H1 (cell line): ENCODE measurements around the gene GDF15. TPM values are rescaled to one million over a fixed set of nuclear protein-coding genes. Genes with fewer than 3 reads are reported as not detected.

Experiments
- CTCF ChIA-PET: fragments of 300-600 bp; sonication (Branson Sonifier 250); formaldehyde crosslinking; loops from one replicate; lab custom pipeline; 2021; ENCODE audit not compliant: partially characterized antibody; lab: Charles Lee
- POLR2A ChIA-PET: fragments of 300-600 bp; sonication (Branson Sonifier 250); formaldehyde crosslinking; loops from one replicate; lab custom pipeline; 2021; ENCODE audit warnings: inconsistent platforms; ENCODE audit not compliant: partially characterized antibody; lab: Charles Lee
- DNase-seq, 2 experiments: peaks; one replicate each; pipeline versions ENCODE4 v3.0.0 to v3.0.0-alpha.2; 2010 to 2022; ENCODE audit warnings: low spot score in 2 of 2, low read depth in 1 of 2, mixed read lengths in 1 of 2
- FAIRE-seq: peaks from 2 replicates; lab custom pipeline; 2011; peaks lifted over from hg19 to GRCh38; lab: Jason Lieb, UNC
- H2AFZ ChIP-seq: 2 replicates; pipeline ENCODE4 v1.8.1; 2012; ENCODE audit warnings: low read length, inconsistent platforms
- H2AK5ac ChIP-seq: 2 replicates; pipeline ENCODE4 v1.6.1; 2013; ENCODE audit warnings: low read depth, low read length
- H2BK120ac ChIP-seq: replicated peaks from 2 replicates; pipeline ENCODE3; 2013; ENCODE audit warnings: low read depth, low read length, inconsistent platforms
- H2BK12ac ChIP-seq: 2 replicates; pipeline ENCODE4 v1.6.1; 2013; ENCODE audit warnings: low read depth, low read length
- H2BK15ac ChIP-seq: 2 replicates; pipeline ENCODE4 v1.6.1; 2013; ENCODE audit warnings: low read length
- H2BK20ac ChIP-seq: 2 replicates; pipeline ENCODE4 v1.6.1; 2013; ENCODE audit warnings: low read length
- H2BK5ac ChIP-seq: 2 replicates; pipeline ENCODE4 v1.6.1; 2013; ENCODE audit warnings: low read depth, low read length
- H3K14ac ChIP-seq: 2 replicates; pipeline ENCODE4 v1.6.1; 2013; ENCODE audit warnings: inconsistent platforms; ENCODE audit not compliant: insufficient read length
- H3K18ac ChIP-seq: 2 replicates; pipeline ENCODE4 v1.6.1; 2013; ENCODE audit warnings: low read length; ENCODE audit errors: extremely low read depth
- H3K23ac ChIP-seq: 2 replicates; pipeline ENCODE4 v1.6.1; 2013; ENCODE audit warnings: inconsistent platforms; ENCODE audit not compliant: insufficient read length
- H3K23me2 ChIP-seq: 2 replicates; pipeline ENCODE4 v1.6.1; 2013; ENCODE audit warnings: low read depth, low read length
- H3K27ac ChIP-seq: 2 replicates; pipeline ENCODE4 v1.6.1; 2011; ENCODE audit warnings: low read depth, low read length, inconsistent platforms
- H3K27me3 ChIP-seq, 4 experiments: replicated peaks in 1 of 4; 1 replicate in 1 of 4; 2 replicates in 3 of 4; pipeline versions ENCODE4 v1.6.1 to v1.8.1; 2011 to 2013; ENCODE audit warnings: low read length in 3 of 4, mild to moderate bottlenecking in 3 of 4, inconsistent platforms in 2 of 4, mixed read lengths in 2 of 4, moderate library complexity in 1 of 4; ENCODE audit not compliant: control insufficient read depth in 3 of 4, insufficient read depth in 3 of 4; ENCODE audit errors: extremely low read depth in 1 of 4
- H3K36me3 ChIP-seq, 4 experiments: 2 replicates each; pipeline versions ENCODE4 v1.6.1 to v1.8.1; 2011 to 2013; ENCODE audit warnings: mild to moderate bottlenecking in 4 of 4, low read length in 3 of 4, moderate library complexity in 2 of 4, control low read depth in 1 of 4, inconsistent platforms in 1 of 4; ENCODE audit not compliant: insufficient read depth in 4 of 4, control insufficient read depth in 2 of 4
- H3K4ac ChIP-seq: replicated peaks from 2 replicates; pipeline ENCODE3; 2013; ENCODE audit warnings: low read length, low read depth, mixed read lengths, inconsistent platforms; ENCODE audit not compliant: insufficient read length
- H3K4me1 ChIP-seq, 4 experiments: replicated peaks in 1 of 4; 1 replicate in 1 of 4; 2 replicates in 3 of 4; pipeline versions ENCODE4 v1.6.1 to v1.8.1; 2011 to 2013; ENCODE audit warnings: low read length in 3 of 4, inconsistent platforms in 2 of 4, mixed read lengths in 1 of 4; ENCODE audit not compliant: insufficient read depth in 4 of 4, control insufficient read depth in 3 of 4
- H3K4me2 ChIP-seq, 2 experiments: 2 replicates each; pipeline versions ENCODE4 v1.6.1 to v1.8.1; 2011 to 2013; ENCODE audit warnings: low read depth in 2 of 2, low read length in 2 of 2, control low read depth in 1 of 2, inconsistent platforms in 1 of 2, mild to moderate bottlenecking in 1 of 2; ENCODE audit not compliant: insufficient read depth in 1 of 2
- H3K4me3 ChIP-seq, 4 experiments: fragments of 200-600, 300-600 bp in 1 of 4; sonication (generic), shearing (Covaris generic), sonication (Bioruptor Twin) in 1 of 4; 2 replicates each; pipeline versions ENCODE4 v1.5.1 to v1.8.1; 2011 to 2016; ENCODE audit warnings: low read length in 4 of 4, low read depth in 3 of 4, control low read depth in 2 of 4, inconsistent platforms in 2 of 4, mild to moderate bottlenecking in 2 of 4, mixed read lengths in 1 of 4, moderate library complexity in 1 of 4; ENCODE audit not compliant: insufficient read depth in 2 of 4; ENCODE audit errors: extremely low read depth in 1 of 4
- H3K56ac ChIP-seq: replicated peaks from 2 replicates; pipeline ENCODE3; 2013; ENCODE audit warnings: low read depth, mild to moderate bottlenecking, mixed read lengths, low read length, inconsistent platforms; ENCODE audit not compliant: insufficient read length
- H3K79me1 ChIP-seq: 2 replicates; pipeline ENCODE4 v1.6.1; 2013; ENCODE audit warnings: low read depth, low read length, control low read depth
- H3K79me2 ChIP-seq, 2 experiments: 2 replicates each; pipeline versions ENCODE4 v1.6.1 to v1.8.1; 2012 to 2013; ENCODE audit warnings: low read length in 2 of 2, mild to moderate bottlenecking in 2 of 2, inconsistent platforms in 1 of 2; ENCODE audit not compliant: insufficient read depth in 2 of 2, control insufficient read depth in 1 of 2
- H3K9ac ChIP-seq, 4 experiments: replicated peaks in 1 of 4; 1 replicate in 1 of 4; 2 replicates in 3 of 4; pipeline versions ENCODE4 v1.6.1 to v1.8.1; 2011 to 2013; ENCODE audit warnings: low read depth in 3 of 4, low read length in 3 of 4, control low read depth in 2 of 4, mild to moderate bottlenecking in 2 of 4, moderate library complexity in 2 of 4, inconsistent platforms in 1 of 4; ENCODE audit errors: extremely low read depth in 1 of 4
- H3K9me3 ChIP-seq, 2 experiments: 2 replicates each; pipeline versions ENCODE4 v1.6.1 to v1.8.1; 2012 to 2013; ENCODE audit warnings: mild to moderate bottlenecking in 2 of 2, moderate library complexity in 2 of 2, control low read depth in 1 of 2, inconsistent platforms in 1 of 2, low read depth in 1 of 2, low read length in 1 of 2, mixed read lengths in 1 of 2; ENCODE audit not compliant: insufficient read depth in 2 of 2
- H4K20me1 ChIP-seq, 2 experiments: replicated peaks in 1 of 2; 2 replicates each; pipeline versions ENCODE3 to v1.8.1; 2011 to 2013; ENCODE audit warnings: inconsistent platforms in 2 of 2, low read length in 2 of 2, mild to moderate bottlenecking in 1 of 2; ENCODE audit not compliant: insufficient read depth in 2 of 2, control insufficient read depth in 1 of 2
- H4K5ac ChIP-seq: 2 replicates; pipeline ENCODE4 v1.6.1; 2013; ENCODE audit warnings: low read length, low read depth, mixed read lengths, inconsistent platforms; ENCODE audit not compliant: insufficient read length
- H4K8ac ChIP-seq: 2 replicates; pipeline ENCODE4 v1.8.0; 2013; ENCODE audit warnings: mild to moderate bottlenecking, moderate library complexity, low read length, inconsistent platforms; ENCODE audit not compliant: insufficient read depth; ENCODE audit errors: extremely low read depth
- H4K91ac ChIP-seq: replicated peaks from 2 replicates; pipeline ENCODE3; 2013; ENCODE audit warnings: low read length, mixed read lengths, inconsistent platforms; ENCODE audit not compliant: insufficient read length
- BRCA1 ChIP-seq: IDR thresholded peaks from 2 replicates; pipeline ENCODE4 v1.6.1; 2012; ENCODE audit warnings: low read depth, low read length, improper control_type of control experiment
- HDAC6 ChIP-seq: IDR thresholded peaks from one replicate; pipeline ENCODE4 v1.7.1; 2012; ENCODE audit warnings: low read depth, mild to moderate bottlenecking, inconsistent platforms, low read length, moderate library complexity
- MAFK ChIP-seq: IDR thresholded peaks from 2 replicates; pipeline ENCODE4 v1.6.1; 2012; ENCODE audit warnings: low read depth, mild to moderate bottlenecking, improper control_type of control experiment, low read length
- MAX ChIP-seq: IDR thresholded peaks from 2 replicates; pipeline ENCODE4 v1.6.1; 2012; ENCODE audit warnings: inconsistent platforms
- RXRA ChIP-seq: IDR thresholded peaks from 2 replicates; pipeline ENCODE4 v1.6.1; 2011; ENCODE audit warnings: low read depth, mild to moderate bottlenecking, low read length, moderate library complexity; ENCODE audit not compliant: insufficient read depth
- SAP30 ChIP-seq: fragments of 300-600 bp; sonication (generic); IDR thresholded peaks from 2 replicates; pipeline ENCODE4 v1.7.1; 2012; ENCODE audit warnings: low read length, moderate library complexity, mild to moderate bottlenecking, inconsistent platforms; ENCODE audit not compliant: insufficient read depth, insufficient replicate concordance
- ZNF274 ChIP-seq: IDR thresholded peaks from 2 replicates; pipeline ENCODE4 v1.7.0; 2012; ENCODE audit warnings: low read length, borderline replicate concordance; ENCODE audit errors: extremely low read depth
- WGBS, 2 experiments: shearing (Covaris generic) in 1 of 2; methylation state at CpG; one replicate each; pipeline versions ENCODE4 v1.1.6 to v1.1.7; 2013 to 2015; ENCODE audit warnings: low lambda C conversion rate in 2 of 2, mixed read lengths in 2 of 2, inconsistent platforms in 1 of 2, low coverage in 1 of 2, missing lambda C conversion rate in 1 of 2; ENCODE audit not compliant: insufficient replicate concordance in 2 of 2, insufficient coverage in 1 of 2, insufficient read length in 1 of 2; ENCODE audit errors: extremely low coverage in 1 of 2, missing lambda C conversion rate in 1 of 2; 5-methylcytosine and 5-hydroxymethylcytosine counted together
- polyA plus RNA-seq, 7 experiments: library from polyadenylated mRNA; depleted of rRNA in 3 of 7; stranded (reverse) in 5 of 7; unstranded in 2 of 7; fragments of >200 nt in 5 of 7; fragments of 200-250 nt in 2 of 7; gene quantifications; 1 replicate in 5 of 7; 2 replicates in 1 of 7; 4 replicates in 1 of 7; pipeline versions ENCODE4 v1.2.1 to v1.2.3, GENCODE V29; 2011 to 2013; ENCODE audit warnings: missing spikeins in 2 of 7, mixed read lengths in 2 of 7
- total RNA-seq: library from RNA; stranded (reverse); fragmentation: NEBNext Ultra II Directional; extraction: Animal tissue kit (Norgen Biotek cat#: 25700); gene quantifications from 2 replicates; pipeline ENCODE4 v1.2.1, GENCODE V29; 2021

Gene GDF15
- total and polyA plus RNA-seq, 2 of the 8 experiments (the other 6 are each of a cell fraction or from before 2014, with no cell fraction given) = 4.1 to 8.5 TPM

- H3K79me2 ChIP-seq = no peaks in the 10 kb centered on the region
- H3K79me1 ChIP-seq = no peaks in the 10 kb centered on the region
- 96% methylated on average over 3 of the region's 3 CpGs; no CpG with 5 or more reads in 1 of the 2 experiments for WGBS, 2 experiments
- no peak overlapping the region for H4K91ac ChIP-seq
- no peak overlapping the region for H3K27ac ChIP-seq
- no peak overlapping the region for H2BK20ac ChIP-seq
- FAIRE-seq (no peak), DNase-seq (no peak)
- no peak overlapping the region for H3K4me3 ChIP-seq
- ChIA-PET POLR2A (interaction anchor here (1.1 to 2.0 kb wide), 2 partner anchors 16 to 78 kb away, joined by 4 read pairs; partner anchors contain the start of gene PGPEP1), CTCF (interaction anchor here (1.2 to 8.1 kb wide), 5 partner anchors 7 to 54 kb away, joined by 3 to 69 read pairs (median 8); partner anchors contain the start of gene GDF15)
- no peak overlapping the region for H3K4me2 ChIP-seq
- no peak overlapping the region for H2BK15ac ChIP-seq
- no peak overlapping the region for H3K9ac ChIP-seq
- no peaks in the 10 kb centered on the region for H4K20me1 ChIP-seq
- no peak overlapping the region for H4K8ac ChIP-seq
- H3K14ac ChIP-seq = no peak overlapping the region
- H3K9me3 ChIP-seq = peaks cover 0 to 2% of the 10 kb centered on the region in 2 experiments; a peak in 1 of 4 replicates
- H3K56ac ChIP-seq = no peak overlapping the region
- no peak overlapping the region for H3K4ac ChIP-seq
- H3K36me3 ChIP-seq = peaks cover 2 to 14% (median 3%) of the 10 kb centered on the region in 4 experiments; a peak in 5 of 8 replicates
- H2BK5ac ChIP-seq = no peak overlapping the region; the same call in 1 of the 2 replicates
- no peak overlapping the region for H2AFZ ChIP-seq
- H2BK12ac ChIP-seq = 0 out of 2 replicates have a peak overlapping the region, but pooled peaks have one; percentile 27
- H3K27me3 ChIP-seq = no peaks in the 10 kb centered on the region
- H3K18ac ChIP-seq = no peak overlapping the region
- no peak overlapping the region for H2BK120ac ChIP-seq
- H3K4me1 ChIP-seq = no peaks in the 10 kb centered on the region
- no peak overlapping the region for H4K5ac ChIP-seq
- no peaks in the 10 kb centered on the region for H3K23me2 ChIP-seq
- no peak overlapping the region for H3K23ac ChIP-seq
- H2AK5ac ChIP-seq = 0 out of 2 replicates have a peak overlapping the region, but pooled peaks have one; percentile 0
- no peak for TF ChIP-seq SAP30
- no peak for TF ChIP-seq MAFK
- TF ChIP-seq ZNF274 = no peak
- no peak for TF ChIP-seq MAX
- no peak for TF ChIP-seq HDAC6
- no peak for TF ChIP-seq RXRA
- TF ChIP-seq BRCA1 = no peak
These were observed 28.9 kb upstream of the GDF15 start for GRCh38 chr19:18357041-18357440.
